ENCODE data around the gene SEPTIN5.

The SEPTIN5 gene

GRCh38 chr22:19688301-19689290 is 25.7 kb upstream of the SEPTIN5 start:
- no peak for TF ChIP-seq CTCF (IDR thresholded peaks at IDR 0.05)

DNA sequence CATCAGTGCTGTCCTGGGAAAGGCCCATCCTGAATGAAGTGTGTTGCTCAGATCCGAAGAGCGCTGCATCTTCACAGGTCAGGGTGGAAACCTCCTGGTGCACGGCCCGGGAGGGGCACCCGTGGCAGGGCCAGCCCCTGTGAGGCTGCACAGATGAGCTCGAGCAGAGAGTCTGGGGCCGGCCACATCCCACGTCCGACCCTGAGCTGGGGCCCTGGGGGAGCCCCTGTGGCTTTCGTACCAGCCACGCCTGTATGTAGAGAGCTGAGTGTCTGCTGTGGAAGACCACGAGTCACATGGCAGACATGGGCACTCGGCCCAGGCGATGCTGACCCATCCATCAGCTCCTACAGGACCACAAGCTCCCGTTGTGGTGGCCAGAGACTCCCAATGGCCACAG is 24.9 kb upstream of the SEPTIN5 start:
- no peak for TF ChIP-seq CTCF (IDR thresholded peaks at IDR 0.05)

DNA sequence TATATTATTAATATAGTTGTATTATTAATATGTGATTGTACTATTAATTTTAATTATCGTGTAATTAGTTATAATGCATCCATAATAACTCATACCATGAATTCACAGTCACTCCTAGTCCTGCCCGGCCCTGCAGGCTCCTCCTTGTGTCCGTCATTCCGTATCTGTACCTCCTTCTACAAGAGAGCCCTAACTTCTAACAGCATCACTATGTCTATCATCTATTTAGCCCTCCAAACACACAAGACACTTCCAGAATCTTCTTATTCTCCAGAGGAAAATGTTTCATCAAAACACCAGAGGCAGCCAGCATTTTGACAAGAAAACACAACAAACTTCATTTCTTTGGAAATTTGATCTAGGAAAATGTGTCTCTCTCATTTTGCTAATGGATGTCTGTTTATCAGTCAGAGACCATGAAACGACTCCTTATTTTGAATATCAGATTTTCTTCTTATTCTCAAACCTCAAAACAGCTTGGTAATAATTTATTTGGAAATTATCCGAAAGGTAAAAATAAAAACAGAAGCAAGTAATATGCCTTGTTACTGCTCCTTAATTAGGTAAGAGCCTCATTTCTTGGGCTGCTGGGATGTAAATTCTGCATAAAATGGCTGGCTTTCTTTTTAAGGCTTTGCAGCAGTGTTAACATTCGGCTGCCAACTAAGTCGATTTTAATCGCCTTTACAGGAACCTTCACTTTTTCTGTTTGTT is 23.1 kb upstream of the SEPTIN5 start:
- no peak for TF ChIP-seq CTCF (IDR thresholded peaks at IDR 0.05)

DNA sequence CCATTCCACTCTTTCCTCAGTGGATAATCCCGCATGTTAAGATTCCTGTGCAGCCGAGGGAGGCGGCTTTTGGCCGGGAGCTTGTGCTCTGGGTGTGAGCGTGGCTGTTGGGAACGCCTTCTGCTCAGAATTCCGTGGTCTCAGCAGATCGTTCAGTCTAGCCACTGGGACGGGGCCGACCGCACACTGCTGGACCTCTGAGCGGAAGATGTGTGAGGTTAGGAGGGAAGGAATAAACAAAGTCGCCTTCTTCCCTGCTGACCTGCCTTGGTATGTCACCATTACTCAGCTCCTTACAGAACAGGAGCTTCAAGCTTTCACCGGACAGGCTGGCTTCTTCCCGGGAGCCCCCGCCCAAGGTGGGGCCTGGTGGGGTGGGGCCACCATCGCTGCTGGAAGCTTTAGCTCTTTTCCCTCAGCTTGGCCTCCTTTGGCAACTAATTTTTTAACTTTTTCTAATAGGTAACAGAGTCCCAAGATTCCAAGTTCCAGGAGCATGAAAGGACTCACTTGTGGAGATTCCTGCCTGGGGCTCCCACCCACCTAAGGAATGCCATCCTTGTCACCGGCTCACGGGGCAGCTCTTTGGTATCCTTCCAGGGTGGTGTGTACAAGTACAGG is 22.5 kb upstream of the SEPTIN5 start:
- no peak for TF ChIP-seq CTCF (IDR thresholded peaks at IDR 0.05)

- no peak for TF ChIP-seq CTCF (IDR thresholded peaks at IDR 0.05)
These were observed 20.7 kb upstream of the SEPTIN5 start for GRCh38 chr22:19693581-19693980.

DNA sequence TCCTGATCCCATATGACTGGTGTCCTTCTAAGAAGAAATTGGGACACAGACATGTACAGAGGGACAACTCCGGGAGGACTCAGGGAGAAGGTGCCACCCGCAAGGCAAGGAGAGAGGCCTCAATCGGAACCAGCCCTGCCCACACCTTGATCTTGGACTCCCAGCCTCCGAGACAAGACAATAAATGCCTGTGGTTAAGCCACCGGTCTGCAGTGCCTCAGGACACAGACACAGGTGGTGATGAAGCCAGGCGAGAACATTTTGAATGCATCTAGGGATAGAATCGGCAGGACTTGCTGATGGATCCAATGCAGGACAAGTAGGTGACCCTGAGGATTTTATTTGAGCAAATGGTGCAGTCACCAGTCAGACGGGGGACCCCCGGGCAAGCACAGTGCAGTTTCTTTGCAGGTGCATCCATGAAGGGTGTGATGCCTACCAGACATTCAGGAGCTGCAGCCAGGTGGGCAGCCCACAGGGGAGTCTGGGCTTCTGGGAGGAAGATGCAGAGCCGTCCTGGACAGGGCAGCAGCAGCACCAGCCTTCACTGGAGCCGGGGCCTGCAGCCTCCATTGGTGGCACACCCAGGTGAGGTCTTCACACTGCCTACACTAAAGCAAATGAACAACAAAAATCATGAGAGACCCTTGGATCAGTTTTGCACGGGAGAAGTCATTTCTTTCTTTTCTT is 20.2 kb upstream of the SEPTIN5 start:
- TF ChIP-seq CTCF (IDR thresholded peaks at IDR 0.05), result no peak

- no peak for TF ChIP-seq CTCF (IDR thresholded peaks at IDR 0.05)
These were observed 19.6 kb upstream of the SEPTIN5 start for GRCh38 chr22:19694696-19695095.

All from LNCAP (cell line).